Smooth muscle cell (in vitro differentiated cells): ENCODE measurements around the gene LGALS1. TPM values are rescaled to one million over a fixed set of nuclear protein-coding genes. Genes with fewer than 3 reads are reported as not detected.

Source experiments
- DNase-seq: peaks from one replicate; lab custom pipeline; 2025; ENCODE audit not compliant: unreplicated experiment; lab: John Stamatoyannopoulos, UW
- H2AFZ ChIP-seq: fragments of 200-600 bp; sonication (generic); 2 replicates; pipeline ENCODE4 v1.6.0; 2016; ENCODE audit warnings: antibody characterized with exemption, low read depth, mild to moderate bottlenecking
- H3F3A ChIP-seq: fragments of 200-600 bp; sonication (generic); 2 replicates; pipeline ENCODE4 v1.6.0; 2017; ENCODE audit warnings: antibody characterized with exemption, low read depth
- H3K27ac ChIP-seq: fragments of 200-600 bp; sonication (generic); 2 replicates; pipeline ENCODE4 v1.5.1; 2016; ENCODE audit warnings: low read depth, mild to moderate bottlenecking
- H3K27me3 ChIP-seq: fragments of 200-600 bp; sonication (generic); 2 replicates; pipeline ENCODE4 v1.6.1; 2016; ENCODE audit warnings: low read depth, mild to moderate bottlenecking
- H3K36me3 ChIP-seq: fragments of 200-600 bp; sonication (generic); 2 replicates; pipeline ENCODE4 v1.5.1; 2016; ENCODE audit warnings: low read depth
- H3K4me1 ChIP-seq: fragments of 200-600 bp; sonication (generic); 2 replicates; pipeline ENCODE4 v1.5.1; 2016; ENCODE audit warnings: low read depth
- H3K4me2 ChIP-seq: fragments of 200-600 bp; sonication (generic); 2 replicates; pipeline ENCODE4 v1.6.0; 2016; ENCODE audit warnings: mild to moderate bottlenecking
- H3K4me3 ChIP-seq: fragments of 200-600 bp; sonication (generic); 2 replicates; pipeline ENCODE4 v1.5.1; 2016; ENCODE audit warnings: mild to moderate bottlenecking
- H3K79me2 ChIP-seq: fragments of 200-600 bp; sonication (generic); 2 replicates; pipeline ENCODE4 v1.6.0; 2016; ENCODE audit warnings: low read depth, mild to moderate bottlenecking
- H3K9ac ChIP-seq: fragments of 200-600 bp; sonication (generic); 2 replicates; pipeline ENCODE4 v1.6.0; 2016; ENCODE audit warnings: low read depth
- H3K9me3 ChIP-seq: fragments of 200-600 bp; sonication (generic); replicated peaks from 2 replicates; pipeline ENCODE4 v1.5.1; 2016; ENCODE audit warnings: low read depth
- H4K20me1 ChIP-seq: fragments of 200-600 bp; sonication (generic); 2 replicates; pipeline ENCODE4 v1.6.0; 2016; ENCODE audit warnings: low read depth
- CTCF ChIP-seq: fragments of 200-600 bp; sonication (generic); IDR thresholded peaks from 2 replicates; pipeline ENCODE4 v1.5.1; 2017; ENCODE audit warnings: borderline replicate concordance, mild to moderate bottlenecking, antibody characterized with exemption; ENCODE audit not compliant: insufficient read depth, poor library complexity, severe bottlenecking
- WGBS: methylation state at CpG from one replicate; pipeline ENCODE4 v1.1.7; 2016; ENCODE audit warnings: low lambda C conversion rate; 5-methylcytosine and 5-hydroxymethylcytosine counted together
- polyA plus RNA-seq: library from polyadenylated mRNA; unstranded; fragments of >200 nt; fragmentation: Nextera tagmentation; extraction: Ambion mirVana; gene quantifications from 2 replicates; pipeline ENCODE4 v1.2.1, GENCODE V29; 2016
- total RNA-seq: library from RNA; depleted of rRNA; stranded (reverse); fragments of >200 nt; gene quantifications from 2 replicates; pipeline ENCODE4 v1.2.3, GENCODE V29; 2014

The LGALS1 gene
- total and polyA plus RNA-seq, 2 experiments from 2014 or later, result 5,079 to 5,332 TPM

GRCh38 chr22:37681556-37682049 is 6.2 kb downstream of the LGALS1 start:
- 26% methylated on average over 6 of the region's 6 CpGs for WGBS
- peaks cover 14% of the 10 kb centered on the region for H3K79me2 ChIP-seq
- no peak for DNase-seq
- H3K27me3 ChIP-seq, result no peaks in the 10 kb centered on the region
- peaks cover 43% of the 10 kb centered on the region for H4K20me1 ChIP-seq
- H2AFZ ChIP-seq, result no peak overlapping the region
- peak; percentile 77 for TF ChIP-seq CTCF
- no peak overlapping the region for H3K27ac ChIP-seq
- peaks cover 6% of the 10 kb centered on the region for H3K4me1 ChIP-seq
- no peaks in the 10 kb centered on the region for H3K9me3 ChIP-seq
- no peak overlapping the region for H3K4me2 ChIP-seq
- H3F3A ChIP-seq, result peaks cover 39% of the 10 kb centered on the region
- H3K4me3 ChIP-seq, result no peak overlapping the region
- no peak overlapping the region for H3K9ac ChIP-seq
- no peaks in the 10 kb centered on the region for H3K36me3 ChIP-seq

GRCh38 chr22:37684803-37685615 is 9.6 kb downstream of the LGALS1 start:
- DNase-seq, result no peak
- Histone ChIP-seq H3K4me2 (no peak overlapping the region), H3K9ac (no peak overlapping the region), H3K27me3 (no peaks in the 10 kb centered on the region), H3K27ac (no peak overlapping the region), H3F3A (peaks cover 15% of the 10 kb centered on the region), H3K4me1 (peaks cover 3% of the 10 kb centered on the region), H3K9me3 (no peaks in the 10 kb centered on the region), H2AFZ (no peak overlapping the region), H3K79me2 (peaks cover 14% of the 10 kb centered on the region), H4K20me1 (peaks cover 14% of the 10 kb centered on the region), H3K4me3 (no peak overlapping the region), H3K36me3 (no peaks in the 10 kb centered on the region)
- no peak for TF ChIP-seq CTCF
- WGBS, result 88% methylated on average over 16 of the region's 16 CpGs

GRCh38 chr22:37686002-37686982 is 10.9 kb downstream of the LGALS1 start, which contains the start of gene NOL12:
NOL12 (plus strand) TSS chr22:37686343; CDS start chr22:37686393, 50 bp downstream.
- Histone ChIP-seq H3K9ac (peak within 1 kb of the TSS; percentile 93), H3K4me2 (peak within 1 kb of the TSS; percentile 100), H2AFZ (peak within 1 kb of the TSS; percentile 98), H3F3A (peaks cover 6% of the 10 kb centered on the region), H4K20me1 (peaks cover 1% of the 10 kb centered on the region), H3K79me2 (peaks cover 14% of the 10 kb centered on the region), H3K9me3 (no peaks in the 10 kb centered on the region), H3K4me1 (peaks cover 3% of the 10 kb centered on the region), H3K36me3 (no peaks in the 10 kb centered on the region), H3K27me3 (no peaks in the 10 kb centered on the region), H3K27ac (peak within 1 kb of the TSS; percentile 88), H3K4me3 (peak within 1 kb of the TSS; percentile 98)
- DNase-seq, result peak; percentile 48
- TF ChIP-seq CTCF, result no peak
- WGBS, result 6% methylated on average over 56 of the region's 62 CpGs
